Caki2 (cell line): ENCODE measurements around the gene ITGA7. TPM values are rescaled to one million over a fixed set of nuclear protein-coding genes. Genes with fewer than 3 reads are reported as not detected.

Experiments
- DNase-seq: peaks from one replicate; pipeline ENCODE4 v3.0.0-alpha.2; 2015; ENCODE audit warnings: low read depth
- in situ Hi-C: cut with HindIII; loops from 2 replicates; pipeline ENCODE4 v1.10.0; 2016; ENCODE audit warnings: low sequenced_read_pairs, low pct_unique_long_range_greater_than_20kb, mixed read lengths
- total RNA-seq: library from RNA; depleted of rRNA; stranded (reverse); fragments of >200 nt; shearing (Covaris generic); gene quantifications from 2 replicates; pipeline ENCODE4 v1.2.3, GENCODE V29; 2014; ENCODE audit warnings: low replicate concordance

The ITGA7 gene
- total RNA-seq, 1 experiment from 2014 or later = 1.3 TPM

GRCh38 chr12:55721601-55722213, 14.0 kb upstream of the ITGA7 start:
- in situ Hi-C loops = no loop called here

GRCh38 chr12:55720894-55721444, 13.3 kb upstream of the ITGA7 start:
- peak; percentile 88 for DNase-seq
- in situ Hi-C loops = no loop called here

More at GRCh38 chr12:55721601-55722213, 14.0 kb upstream of the ITGA7 start:
- DNase-seq = no peak

GRCh38 chr12:55720071-55720564, 12.4 kb upstream of the ITGA7 start, which contains the start of gene RDH5:
Gene RDH5 (plus strand): TSS chr12:55720393. CDS start chr12:55721185, 792 bp downstream.
- peak; percentile 95 for DNase-seq

GRCh38 chr12:55719371-55719770, 11.7 kb upstream of the ITGA7 start:
- no peak for DNase-seq
- in situ Hi-C loops = no loop called here

More at GRCh38 chr12:55720071-55720564, 12.4 kb upstream of the ITGA7 start, which contains the start of gene RDH5:
- in situ Hi-C loops = no loop called here

GRCh38 chr12:55718624-55719275, 11.0 kb upstream of the ITGA7 start:
- DNase-seq = no peak
- in situ Hi-C loops = no loop called here

- in situ Hi-C loops = no loop called here
- DNase-seq = no peak
These were observed 10.3 kb upstream of the ITGA7 start for GRCh38 chr12:55718015-55718414.

GRCh38 chr12:55717011-55718007, 9.6 kb upstream of the ITGA7 start:
- peak; percentile 39 for DNase-seq
- in situ Hi-C loops = no loop called here

- in situ Hi-C loops = no loop called here
- no peak for DNase-seq
These were observed 8.9 kb upstream of the ITGA7 start for GRCh38 chr12:55716582-55716957.

- in situ Hi-C loops = no loop called here
- DNase-seq = peak; percentile 95
These were observed 8.3 kb upstream of the ITGA7 start, which contains the start of gene BLOC1S1 for GRCh38 chr12:55715833-55716581. Gene BLOC1S1 (plus strand): TSS chr12:55716046. CDS start chr12:55716052, 6 bp downstream.

GRCh38 chr12:55715169-55715764, 7.6 kb upstream of the ITGA7 start:
- no peak for DNase-seq
- in situ Hi-C loops = no loop called here

GRCh38 chr12:55713721-55714120, 6.0 kb upstream of the ITGA7 start:
- DNase-seq = no peak

GRCh38 chr12:55712700-55713415, 5.2 kb upstream of the ITGA7 start:
- in situ Hi-C loops = no loop called here
- DNase-seq = no peak

More at GRCh38 chr12:55713721-55714120, 6.0 kb upstream of the ITGA7 start:
- in situ Hi-C loops = no loop called here

- no peak for DNase-seq
- in situ Hi-C loops = no loop called here
These were observed 4.3 kb upstream of the ITGA7 start for GRCh38 chr12:55711786-55712553.

- DNase-seq = no peak
- in situ Hi-C loops = no loop called here
These were observed 1.1 kb upstream of the ITGA7 start for GRCh38 chr12:55708695-55709233.

GRCh38 chr12:55707219-55707671, 459 bp downstream of the ITGA7 start:
- in situ Hi-C loops = no loop called here
- no peak for DNase-seq
